ENCODE data around the gene WTAP.

- TF ChIP-seq CTCF (conservative IDR thresholded peaks at IDR 0.05) (no peak), EZH2 (IDR thresholded peaks at IDR 0.05; ENCODE audit: low read depth) (no peak)
Measured at GRCh38 chr6:159693894-159694545, 33.3 kb upstream of the WTAP start.
